ACC112 (cell line): ENCODE measurements around the gene RDH14.
A peak's percentile ranks its signal among the peaks of the same experiment; 100 is the strongest.

Source experiments
- H2AFZ ChIP-seq: fragments of 200-600 bp; sonication (generic); one replicate; pipeline ENCODE4 v1.6.0; 2017; ENCODE audit warnings: antibody characterized with exemption, low read length; ENCODE audit not compliant: unreplicated experiment
- H3K27ac ChIP-seq: fragments of 200-600 bp; sonication (generic); 2 replicates; pipeline ENCODE4 v1.5.1; 2014; ENCODE audit warnings: low read depth, mild to moderate bottlenecking, antibody characterized with exemption, low read length, moderate library complexity
- H3K27me3 ChIP-seq: fragments of 200-600 bp; sonication (generic); 2 replicates; pipeline ENCODE4 v1.6.1; 2014; ENCODE audit warnings: mild to moderate bottlenecking, antibody characterized with exemption, low read length, moderate library complexity, mixed read lengths; ENCODE audit not compliant: insufficient read depth
- H3K36me3 ChIP-seq: fragments of 200-600 bp; sonication (generic); 2 replicates; pipeline ENCODE4 v1.6.1; 2016; ENCODE audit warnings: mild to moderate bottlenecking, antibody characterized with exemption, low read length, moderate library complexity, mixed read lengths; ENCODE audit not compliant: insufficient read depth
- H3K4me1 ChIP-seq: fragments of 200-600 bp; sonication (generic); one replicate; pipeline ENCODE4 v1.6.1; 2016; ENCODE audit warnings: low read length, mixed read lengths; ENCODE audit not compliant: insufficient read depth, unreplicated experiment, control insufficient read depth
- H3K4me3 ChIP-seq: fragments of 200-600 bp; sonication (generic); 2 replicates; pipeline ENCODE4 v1.5.1; 2014; ENCODE audit warnings: mild to moderate bottlenecking, low read depth, low read length
- H3K79me2 ChIP-seq: fragments of 200-600 bp; sonication (generic); one replicate; pipeline ENCODE4 v1.6.0; 2016; ENCODE audit warnings: low read length; ENCODE audit not compliant: control insufficient read depth, unreplicated experiment, insufficient read depth

RDH14 gene

GRCh38 chr2:18566145-18566769 is 5.8 kb upstream of the RDH14 start:
- no peak overlapping the region for H2AFZ ChIP-seq
- peaks cover 1% of the 10 kb centered on the region for H3K4me1 ChIP-seq
- no peak overlapping the region for H3K4me3 ChIP-seq
- peak overlapping the region; percentile 28; the same call in 1 of the 2 replicates for H3K27ac ChIP-seq
- H3K36me3 ChIP-seq, result peaks cover 58% of the 10 kb centered on the region
- no peaks in the 10 kb centered on the region for H3K27me3 ChIP-seq
- no peaks in the 10 kb centered on the region for H3K79me2 ChIP-seq

- Histone ChIP-seq H3K4me3 (peak overlapping the region; percentile 85), H2AFZ (peak overlapping the region; percentile 61), H3K4me1 (peaks cover 34% of the 10 kb centered on the region), H3K79me2 (peaks cover 38% of the 10 kb centered on the region), H3K36me3 (peaks cover 33% of the 10 kb centered on the region), H3K27ac (peak overlapping the region; percentile 79), H3K27me3 (no peaks in the 10 kb centered on the region)
These were observed 288 bp upstream of the RDH14 start for GRCh38 chr2:18560797-18561085.

GRCh38 chr2:18559531-18560030 is 872 bp downstream of the RDH14 start:
- peaks cover 34% of the 10 kb centered on the region for H3K4me1 ChIP-seq
- H3K4me3 ChIP-seq, result peak overlapping the region; percentile 85
- peak overlapping the region; percentile 79 for H2AFZ ChIP-seq
- peaks cover 33% of the 10 kb centered on the region for H3K36me3 ChIP-seq
- peak overlapping the region; percentile 79 for H3K27ac ChIP-seq
- no peaks in the 10 kb centered on the region for H3K27me3 ChIP-seq
- H3K79me2 ChIP-seq, result peaks cover 41% of the 10 kb centered on the region

GRCh38 chr2:18558458-18558857 is 2.0 kb downstream of the RDH14 start:
- Histone ChIP-seq H3K27ac (no peak overlapping the region), H2AFZ (no peak overlapping the region), H3K27me3 (no peaks in the 10 kb centered on the region), H3K79me2 (peaks cover 44% of the 10 kb centered on the region), H3K4me1 (peaks cover 34% of the 10 kb centered on the region), H3K36me3 (peaks cover 28% of the 10 kb centered on the region), H3K4me3 (peak overlapping the region; percentile 85)

- 0 out of 2 replicates have a peak overlapping the region, but pooled peaks have one; percentile 1 for H3K27ac ChIP-seq
- H3K27me3 ChIP-seq, result no peaks in the 10 kb centered on the region
- H3K79me2 ChIP-seq, result peaks cover 44% of the 10 kb centered on the region
- peaks cover 16% of the 10 kb centered on the region for H3K36me3 ChIP-seq
- H2AFZ ChIP-seq, result no peak overlapping the region
- H3K4me1 ChIP-seq, result peaks cover 48% of the 10 kb centered on the region
- no peak overlapping the region for H3K4me3 ChIP-seq
These were observed 3.3 kb downstream of the RDH14 start for GRCh38 chr2:18557121-18557520.

- Histone ChIP-seq H3K27ac (peak overlapping the region; percentile 73), H2AFZ (no peak overlapping the region), H3K4me3 (peak overlapping the region; percentile 11; the same call in 1 of the 2 replicates), H3K27me3 (no peaks in the 10 kb centered on the region), H3K36me3 (peaks cover 16% of the 10 kb centered on the region), H3K4me1 (peaks cover 46% of the 10 kb centered on the region), H3K79me2 (peaks cover 23% of the 10 kb centered on the region)
These were observed 7.9 kb downstream of the RDH14 start for GRCh38 chr2:18552351-18553077.

- no peak overlapping the region for H2AFZ ChIP-seq
- H3K79me2 ChIP-seq, result peaks cover 16% of the 10 kb centered on the region
- H3K4me3 ChIP-seq, result peak overlapping the region; percentile 11; the same call in 1 of the 2 replicates
- peaks cover 42% of the 10 kb centered on the region for H3K4me1 ChIP-seq
- no peaks in the 10 kb centered on the region for H3K27me3 ChIP-seq
- H3K36me3 ChIP-seq, result peaks cover 16% of the 10 kb centered on the region
- peak overlapping the region; percentile 73 for H3K27ac ChIP-seq
These were observed 8.8 kb downstream of the RDH14 start for GRCh38 chr2:18551623-18552022.

GRCh38 chr2:18551169-18551568 is 9.3 kb downstream of the RDH14 start:
- H3K4me3 ChIP-seq, result no peak overlapping the region
- H3K79me2 ChIP-seq, result peaks cover 11% of the 10 kb centered on the region
- H3K36me3 ChIP-seq, result peaks cover 16% of the 10 kb centered on the region
- peak overlapping the region; percentile 73; the same call in 1 of the 2 replicates for H3K27ac ChIP-seq
- H3K27me3 ChIP-seq, result no peaks in the 10 kb centered on the region
- H3K4me1 ChIP-seq, result peaks cover 42% of the 10 kb centered on the region
- no peak overlapping the region for H2AFZ ChIP-seq

GRCh38 chr2:18550433-18550832 is 10.0 kb downstream of the RDH14 start:
- Histone ChIP-seq H3K27me3 (no peaks in the 10 kb centered on the region), H3K4me3 (no peak overlapping the region), H3K27ac (peak overlapping the region; percentile 73; the same call in 1 of the 2 replicates), H3K36me3 (peaks cover 12% of the 10 kb centered on the region), H3K4me1 (peaks cover 48% of the 10 kb centered on the region), H3K79me2 (peaks cover 10% of the 10 kb centered on the region), H2AFZ (no peak overlapping the region)

GRCh38 chr2:18549083-18549482 is 11.4 kb downstream of the RDH14 start:
- no peaks in the 10 kb centered on the region for H3K27me3 ChIP-seq
- H3K79me2 ChIP-seq, result peaks cover 3% of the 10 kb centered on the region
- H3K27ac ChIP-seq, result no peak overlapping the region
- peaks cover 1% of the 10 kb centered on the region; the same call in 1 of the 2 replicates for H3K36me3 ChIP-seq
- H3K4me1 ChIP-seq, result peaks cover 58% of the 10 kb centered on the region
- no peak overlapping the region for H2AFZ ChIP-seq
- H3K4me3 ChIP-seq, result no peak overlapping the region

- Histone ChIP-seq H3K27me3 (no peaks in the 10 kb centered on the region), H3K4me1 (peaks cover 58% of the 10 kb centered on the region), H3K79me2 (peaks cover 3% of the 10 kb centered on the region), H3K36me3 (no peaks in the 10 kb centered on the region), H3K27ac (no peak overlapping the region), H3K4me3 (no peak overlapping the region), H2AFZ (no peak overlapping the region)
These were observed 11.8 kb downstream of the RDH14 start for GRCh38 chr2:18548621-18549020.
